Medulla oblongata (tissue), 1 donor: ENCODE data around the gene MELTF.

Experiments used
- DNase-seq: peaks from one replicate; pipeline ENCODE4 v3.0.0-alpha.2; 2015; ENCODE audit errors: extremely low spot score

The MELTF gene

GRCh38 chr3:196994056-196994455 is 35.6 kb downstream of the MELTF start:
- DNase-seq = no peak

GRCh38 chr3:196992461-196993065 is 37.1 kb downstream of the MELTF start:
- no peak for DNase-seq

- no peak for DNase-seq
These were observed 37.8 kb downstream of the MELTF start for GRCh38 chr3:196991581-196992460.

- no peak for DNase-seq
These were observed 39.0 kb downstream of the MELTF start for GRCh38 chr3:196990601-196991007.

GRCh38 chr3:196989721-196990262 is 39.8 kb downstream of the MELTF start:
- no peak for DNase-seq

- no peak for DNase-seq
These were observed 41.2 kb downstream of the MELTF start for GRCh38 chr3:196988241-196989029.

- DNase-seq = no peak
These were observed 42.6 kb downstream of the MELTF start for GRCh38 chr3:196987022-196987421.

- DNase-seq = no peak
These were observed 43.4 kb downstream of the MELTF start for GRCh38 chr3:196985954-196986885.

- DNase-seq = no peak
These were observed 44.3 kb downstream of the MELTF start for GRCh38 chr3:196985298-196985697.

GRCh38 chr3:196983186-196983585 is 46.4 kb downstream of the MELTF start:
- no peak for DNase-seq

- DNase-seq = no peak
These were observed 48.0 kb downstream of the MELTF start for GRCh38 chr3:196981657-196982056.

- no peak for DNase-seq
These were observed 50.1 kb downstream of the MELTF start for GRCh38 chr3:196979545-196979944.

GRCh38 chr3:196976941-196977340 is 52.7 kb downstream of the MELTF start:
- DNase-seq = no peak

GRCh38 chr3:196975349-196975748 is 54.3 kb downstream of the MELTF start:
- no peak for DNase-seq

- no peak for DNase-seq
These were observed 55.0 kb downstream of the MELTF start for GRCh38 chr3:196974661-196975060.

- no peak for DNase-seq
These were observed 58.4 kb downstream of the MELTF start for GRCh38 chr3:196971094-196971698.

GRCh38 chr3:196970547-196971093 is 59.0 kb downstream of the MELTF start:
- DNase-seq = no peak

- DNase-seq = peak; percentile 42
These were observed 59.7 kb downstream of the MELTF start for GRCh38 chr3:196969660-196970546.

GRCh38 chr3:196969134-196969659 is 60.4 kb downstream of the MELTF start:
- no peak for DNase-seq
